Neural progenitor cell (in vitro differentiated cells): ENCODE data around the gene SELENOM. TPM values are rescaled to one million over a fixed set of nuclear protein-coding genes. Genes with fewer than 3 reads are reported as not detected.

Experiments used
- DNase-seq: peaks from one replicate; pipeline ENCODE4 v3.0.0-alpha.2; 2016; ENCODE audit warnings: low spot score
- H2AFZ ChIP-seq: fragments of 200-600 bp; sonication (generic); replicated peaks from 2 replicates; pipeline ENCODE4 v1.6.1; 2016; ENCODE audit warnings: antibody characterized with exemption
- H3F3A ChIP-seq: fragments of 200-600 bp; sonication (generic); 2 replicates; pipeline ENCODE4 v1.6.1; 2016; ENCODE audit warnings: antibody characterized with exemption, low read depth
- H3K27ac ChIP-seq: fragments of 200-600 bp; sonication (generic); 2 replicates; pipeline ENCODE4 v1.5.1; 2016; ENCODE audit warnings: mild to moderate bottlenecking
- H3K27me3 ChIP-seq: fragments of 200-600 bp; sonication (generic); 2 replicates; pipeline ENCODE4 v1.6.1; 2016; ENCODE audit warnings: mild to moderate bottlenecking, moderate library complexity
- H3K36me3 ChIP-seq: fragments of 200-600 bp; sonication (generic); 2 replicates; pipeline ENCODE4 v1.5.1; 2016
- H3K4me1 ChIP-seq: fragments of 200-600 bp; sonication (generic); 2 replicates; pipeline ENCODE4 v1.6.1; 2016; ENCODE audit warnings: mixed run types
- H3K4me2 ChIP-seq: fragments of 200-600 bp; sonication (generic); 2 replicates; pipeline ENCODE4 v1.6.1; 2016
- H3K4me3 ChIP-seq: fragments of 200-600 bp; sonication (generic); 2 replicates; pipeline ENCODE4 v1.5.1; 2016
- H3K79me2 ChIP-seq: fragments of 200-600 bp; sonication (generic); 2 replicates; pipeline ENCODE4 v1.6.1; 2016; ENCODE audit warnings: low read depth
- H3K9ac ChIP-seq: fragments of 200-600 bp; sonication (generic); 2 replicates; pipeline ENCODE4 v1.6.1; 2016
- H3K9me3 ChIP-seq: fragments of 200-600 bp; sonication (generic); 2 replicates; pipeline ENCODE4 v1.5.1; 2016; ENCODE audit warnings: low read depth
- H4K20me1 ChIP-seq: fragments of 200-600 bp; sonication (generic); 2 replicates; pipeline ENCODE4 v1.6.1; 2016; ENCODE audit warnings: low read depth
- H3K27ac Mint-ChIP-seq: 3 replicates; pipeline ENCODE4 v1.8.0; 2021; ENCODE audit warnings: mixed read lengths
- H3K27me3 Mint-ChIP-seq: 2 replicates; pipeline ENCODE4 v1.8.0; 2022; ENCODE audit warnings: low read depth, mild to moderate bottlenecking, inconsistent platforms, moderate library complexity, mixed read lengths; ENCODE audit not compliant: insufficient read depth
- H3K36me3 Mint-ChIP-seq: 3 replicates; pipeline ENCODE4 v1.8.0; 2021; ENCODE audit warnings: mixed read lengths
- H3K4me1 Mint-ChIP-seq: 3 replicates; pipeline ENCODE4 v1.8.0; 2021; ENCODE audit warnings: mixed read lengths
- H3K4me3 Mint-ChIP-seq: 3 replicates; pipeline ENCODE4 v1.8.0; 2021; ENCODE audit warnings: mild to moderate bottlenecking, moderate library complexity, mixed read lengths
- H3K9me3 Mint-ChIP-seq: 3 replicates; pipeline ENCODE4 v1.8.0; 2020; ENCODE audit warnings: mixed read lengths
- CTCF ChIP-seq: fragments of 200-600 bp; sonication (generic); IDR thresholded peaks from 2 replicates; pipeline ENCODE4 v1.5.1; 2017; ENCODE audit warnings: antibody characterized with exemption, mild to moderate bottlenecking
- EZH2 ChIP-seq: fragments of 200-600 bp; sonication (generic); IDR thresholded peaks from 2 replicates; pipeline ENCODE4 v1.6.1; 2017; ENCODE audit warnings: antibody characterized with exemption, mild to moderate bottlenecking, moderate library complexity
- EZH2phosphoT487 ChIP-seq: fragments of 200-600 bp; sonication (generic); IDR thresholded peaks from 2 replicates; pipeline ENCODE4 v1.6.1; 2017; ENCODE audit warnings: antibody characterized with exemption
- total RNA-seq: library from RNA; depleted of rRNA; stranded (reverse); fragments of >200 nt; gene quantifications from 2 replicates; pipeline ENCODE4 v1.2.3, GENCODE V29; 2015; ENCODE audit warnings: low replicate concordance

The SELENOM gene
- total RNA-seq, 1 donor from 2014 or later: 7.4 TPM

GRCh38 chr22:31138126-31138525, 30.8 kb upstream of the SELENOM start:
- Histone ChIP-seq H3K27ac (no peak overlapping the region), H3K4me1 (peaks cover 15% of the 10 kb centered on the region), H4K20me1 (no peaks in the 10 kb centered on the region), H3K4me2 (no peak overlapping the region), H3F3A (peaks cover 4% of the 10 kb centered on the region), H3K9ac (no peak overlapping the region), H2AFZ (no peak overlapping the region), H3K4me3 (no peak overlapping the region), H3K27me3 (peaks cover 8% of the 10 kb centered on the region), H3K9me3 (no peaks in the 10 kb centered on the region), H3K79me2 (no peaks in the 10 kb centered on the region), H3K36me3 (no peaks in the 10 kb centered on the region)
- H3K4me1 Mint-ChIP-seq: peaks cover 25% of the 10 kb centered on the region
- H3K27ac Mint-ChIP-seq: no peak overlapping the region
- peaks cover 7% of the 10 kb centered on the region for H3K36me3 Mint-ChIP-seq
- TF ChIP-seq EZH2: no peak
- TF ChIP-seq EZH2phosphoT487: no peak
- no peak for TF ChIP-seq CTCF
- no peak overlapping the region for H3K4me3 Mint-ChIP-seq
- H3K27me3 Mint-ChIP-seq: peaks cover 15% of the 10 kb centered on the region
- no peak for DNase-seq
- no peaks in the 10 kb centered on the region for H3K9me3 Mint-ChIP-seq

GRCh38 chr22:31137721-31138120, 30.4 kb upstream of the SELENOM start:
- Histone ChIP-seq H3K9ac (no peak overlapping the region), H4K20me1 (no peaks in the 10 kb centered on the region), H2AFZ (no peak overlapping the region), H3F3A (peaks cover 4% of the 10 kb centered on the region), H3K4me3 (no peak overlapping the region), H3K36me3 (no peaks in the 10 kb centered on the region), H3K79me2 (no peaks in the 10 kb centered on the region), H3K4me1 (peaks cover 15% of the 10 kb centered on the region), H3K27ac (no peak overlapping the region), H3K9me3 (no peaks in the 10 kb centered on the region), H3K4me2 (no peak overlapping the region), H3K27me3 (peaks cover 8% of the 10 kb centered on the region)
- H3K27ac Mint-ChIP-seq: no peak overlapping the region
- H3K36me3 Mint-ChIP-seq: peaks cover 7% of the 10 kb centered on the region
- TF ChIP-seq CTCF: no peak
- no peak for TF ChIP-seq EZH2
- TF ChIP-seq EZH2phosphoT487: no peak
- no peak overlapping the region for H3K4me3 Mint-ChIP-seq
- H3K4me1 Mint-ChIP-seq: peaks cover 25% of the 10 kb centered on the region
- no peaks in the 10 kb centered on the region for H3K9me3 Mint-ChIP-seq
- peaks cover 15% of the 10 kb centered on the region for H3K27me3 Mint-ChIP-seq
- DNase-seq: no peak

- Histone ChIP-seq H3K27ac (no peak overlapping the region), H3F3A (peaks cover 4% of the 10 kb centered on the region), H3K9me3 (no peaks in the 10 kb centered on the region), H3K4me3 (no peak overlapping the region), H3K4me2 (no peak overlapping the region), H3K9ac (no peak overlapping the region), H2AFZ (no peak overlapping the region), H3K27me3 (peaks cover 8% of the 10 kb centered on the region), H3K79me2 (no peaks in the 10 kb centered on the region), H3K36me3 (no peaks in the 10 kb centered on the region), H4K20me1 (no peaks in the 10 kb centered on the region), H3K4me1 (peaks cover 15% of the 10 kb centered on the region)
- H3K4me3 Mint-ChIP-seq: no peak overlapping the region
- H3K36me3 Mint-ChIP-seq: peaks cover 7% of the 10 kb centered on the region
- DNase-seq: no peak
- no peaks in the 10 kb centered on the region for H3K9me3 Mint-ChIP-seq
- H3K27ac Mint-ChIP-seq: no peak overlapping the region
- TF ChIP-seq CTCF (no peak), EZH2phosphoT487 (no peak), EZH2 (no peak)
- H3K4me1 Mint-ChIP-seq: peaks cover 23% of the 10 kb centered on the region
- peaks cover 13% of the 10 kb centered on the region for H3K27me3 Mint-ChIP-seq
Measured at GRCh38 chr22:31136711-31137110, 29.3 kb upstream of the SELENOM start.
